NT2/D1 (cell line): Measurements from ENCODE around the gene AP3B1.

Experiments used
- DNase-seq: peaks from one replicate; pipeline ENCODE4 v3.0.0-alpha.2; 2011; ENCODE audit warnings: low read depth, low spot score
- H3K27me3 ChIP-seq: 2 replicates; pipeline ENCODE4 v1.6.0; 2011; ENCODE audit warnings: mild to moderate bottlenecking; ENCODE audit not compliant: insufficient read length, insufficient read depth
- H3K36me3 ChIP-seq: 2 replicates; pipeline ENCODE4 v1.6.1; 2011; ENCODE audit warnings: mild to moderate bottlenecking, low read length, mixed read lengths; ENCODE audit not compliant: insufficient read depth, insufficient read length
- H3K4me1 ChIP-seq: 2 replicates; pipeline ENCODE4 v1.5.1; 2011; ENCODE audit not compliant: insufficient read depth, insufficient read length
- H3K4me3 ChIP-seq: 2 replicates; pipeline ENCODE4 v1.5.1; 2011; ENCODE audit warnings: low read depth; ENCODE audit not compliant: insufficient read length
- H3K9ac ChIP-seq: 2 replicates; pipeline ENCODE4 v1.6.0; 2011; ENCODE audit warnings: low read depth; ENCODE audit not compliant: insufficient read length
- H3K9me3 ChIP-seq: 2 replicates; pipeline ENCODE4 v1.5.1; 2011; ENCODE audit warnings: mild to moderate bottlenecking, low read length; ENCODE audit not compliant: insufficient read depth
- SUZ12 ChIP-seq: IDR thresholded peaks from 2 replicates; pipeline ENCODE4 v1.6.1; 2011; ENCODE audit not compliant: insufficient read length, insufficient read depth; ENCODE audit errors: extremely low read depth
- YY1 ChIP-seq: IDR thresholded peaks from 2 replicates; pipeline ENCODE4 v1.6.1; 2011; ENCODE audit not compliant: insufficient read length, insufficient read depth
- ZNF274 ChIP-seq: IDR thresholded peaks from 2 replicates; pipeline ENCODE4 v1.6.1; 2011; ENCODE audit warnings: mild to moderate bottlenecking, low read depth, low read length

AP3B1 gene

GRCh38 chr5:78003450-78003849, 291.0 kb downstream of the AP3B1 start:
- TF ChIP-seq SUZ12 (no peak), YY1 (no peak), ZNF274 (no peak)
- no peaks in the 10 kb centered on the region for H3K9me3 ChIP-seq
- DNase-seq: no peak
- no peak overlapping the region for H3K4me3 ChIP-seq
- no peaks in the 10 kb centered on the region for H3K27me3 ChIP-seq
- H3K36me3 ChIP-seq: peaks cover 3% of the 10 kb centered on the region
- H3K9ac ChIP-seq: no peak overlapping the region
- no peaks in the 10 kb centered on the region for H3K4me1 ChIP-seq

GRCh38 chr5:78002690-78003089, 291.8 kb downstream of the AP3B1 start:
- no peak for DNase-seq
- H3K36me3 ChIP-seq: peaks cover 3% of the 10 kb centered on the region
- no peaks in the 10 kb centered on the region for H3K4me1 ChIP-seq
- H3K4me3 ChIP-seq: no peak overlapping the region
- no peaks in the 10 kb centered on the region for H3K9me3 ChIP-seq
- H3K9ac ChIP-seq: no peak overlapping the region
- TF ChIP-seq YY1 (no peak), ZNF274 (no peak), SUZ12 (no peak)
- no peaks in the 10 kb centered on the region for H3K27me3 ChIP-seq

- Histone ChIP-seq H3K9ac (no peak overlapping the region), H3K36me3 (peaks cover 3% of the 10 kb centered on the region), H3K27me3 (no peaks in the 10 kb centered on the region), H3K4me1 (no peaks in the 10 kb centered on the region), H3K9me3 (no peaks in the 10 kb centered on the region), H3K4me3 (no peak overlapping the region)
- no peak for DNase-seq
- TF ChIP-seq ZNF274 (no peak), YY1 (no peak), SUZ12 (no peak)
These were observed 293.3 kb downstream of the AP3B1 start for GRCh38 chr5:78001197-78001596.

- Histone ChIP-seq H3K4me1 (no peaks in the 10 kb centered on the region), H3K36me3 (peaks cover 3% of the 10 kb centered on the region), H3K9me3 (no peaks in the 10 kb centered on the region), H3K4me3 (no peak overlapping the region), H3K9ac (no peak overlapping the region), H3K27me3 (no peaks in the 10 kb centered on the region)
- no peak for DNase-seq
- TF ChIP-seq SUZ12 (no peak), ZNF274 (no peak), YY1 (no peak)
These were observed 294.3 kb downstream of the AP3B1 start for GRCh38 chr5:78000191-78000590.

DNA sequence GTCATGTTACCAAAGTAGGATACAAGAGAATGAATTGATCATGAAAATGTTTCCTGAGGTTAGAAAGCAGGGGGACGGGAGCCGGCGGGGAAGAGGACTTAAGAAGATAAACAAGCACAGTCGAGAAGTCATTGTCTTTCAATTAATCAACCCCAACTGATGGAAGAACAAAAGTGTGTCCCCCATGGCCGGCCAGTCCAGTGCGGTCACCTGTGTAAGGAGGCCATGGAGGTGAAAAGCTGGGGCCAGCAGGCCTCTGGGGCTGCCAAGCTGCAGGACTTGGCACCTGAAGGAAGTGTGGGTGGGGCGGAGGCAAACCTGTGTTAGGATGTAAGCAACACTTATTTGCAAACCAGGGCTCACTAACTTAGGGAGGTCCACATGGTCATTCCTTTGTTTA, 295.1 kb downstream of the AP3B1 start:
- Histone ChIP-seq H3K9me3 (no peaks in the 10 kb centered on the region), H3K27me3 (peaks cover 6% of the 10 kb centered on the region), H3K9ac (no peak overlapping the region), H3K4me1 (no peaks in the 10 kb centered on the region), H3K36me3 (peaks cover 3% of the 10 kb centered on the region), H3K4me3 (no peak overlapping the region)
- no peak for TF ChIP-seq YY1
- no peak for TF ChIP-seq ZNF274
- TF ChIP-seq SUZ12: no peak
- no peak for DNase-seq

DNA sequence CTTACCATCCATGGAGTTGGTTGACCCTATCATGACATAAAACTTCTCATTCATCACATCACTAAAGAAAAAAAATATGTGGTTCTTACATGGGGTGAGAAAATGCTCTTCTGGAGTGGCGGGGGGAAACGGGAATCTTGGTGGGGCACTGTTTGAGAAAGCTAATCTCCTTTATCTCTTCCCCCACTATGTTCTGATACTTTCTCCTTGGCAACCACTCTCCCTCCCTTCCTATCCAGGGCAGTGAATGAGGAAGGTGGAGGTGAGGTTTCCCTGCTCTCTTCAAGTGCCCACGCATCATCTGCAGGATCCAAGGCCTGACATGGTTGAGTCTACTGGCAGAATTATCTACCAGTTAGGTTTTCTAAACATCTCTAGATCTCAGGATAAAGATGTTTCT, 297.6 kb downstream of the AP3B1 start:
- H3K4me3 ChIP-seq: no peak overlapping the region
- H3K9ac ChIP-seq: no peak overlapping the region
- peaks cover 27% of the 10 kb centered on the region for H3K27me3 ChIP-seq
- H3K4me1 ChIP-seq: no peaks in the 10 kb centered on the region
- H3K9me3 ChIP-seq: no peaks in the 10 kb centered on the region
- H3K36me3 ChIP-seq: peaks cover 3% of the 10 kb centered on the region
- no peak for DNase-seq
- TF ChIP-seq ZNF274 (no peak), YY1 (no peak), SUZ12 (no peak)

GRCh38 chr5:77995793-77996409, 298.6 kb downstream of the AP3B1 start:
- DNase-seq: no peak
- TF ChIP-seq SUZ12 (no peak), YY1 (no peak), ZNF274 (no peak)
- Histone ChIP-seq H3K27me3 (peaks cover 27% of the 10 kb centered on the region), H3K9me3 (no peaks in the 10 kb centered on the region), H3K36me3 (peaks cover 3% of the 10 kb centered on the region), H3K4me3 (no peak overlapping the region), H3K9ac (no peak overlapping the region), H3K4me1 (no peaks in the 10 kb centered on the region)

GRCh38 chr5:77994943-77995342, 299.6 kb downstream of the AP3B1 start:
- Histone ChIP-seq H3K9me3 (no peaks in the 10 kb centered on the region), H3K4me1 (no peaks in the 10 kb centered on the region), H3K4me3 (no peak overlapping the region), H3K36me3 (peaks cover 3% of the 10 kb centered on the region), H3K27me3 (peaks cover 27% of the 10 kb centered on the region), H3K9ac (no peak overlapping the region)
- TF ChIP-seq SUZ12 (no peak), ZNF274 (no peak), YY1 (no peak)
- no peak for DNase-seq
